GM03348 (cell line): ENCODE results near the gene HTR4.
"Not testable (repeated sequence)": the region's sequence is repeated elsewhere in the genome, so short reads cannot be mapped to it uniquely, and the experiment has no call there.

Experiments
- DNase-seq: peaks from one replicate; pipeline ENCODE4 v3.0.0; 2012; ENCODE audit warnings: low spot score

HTR4 gene, protein sequence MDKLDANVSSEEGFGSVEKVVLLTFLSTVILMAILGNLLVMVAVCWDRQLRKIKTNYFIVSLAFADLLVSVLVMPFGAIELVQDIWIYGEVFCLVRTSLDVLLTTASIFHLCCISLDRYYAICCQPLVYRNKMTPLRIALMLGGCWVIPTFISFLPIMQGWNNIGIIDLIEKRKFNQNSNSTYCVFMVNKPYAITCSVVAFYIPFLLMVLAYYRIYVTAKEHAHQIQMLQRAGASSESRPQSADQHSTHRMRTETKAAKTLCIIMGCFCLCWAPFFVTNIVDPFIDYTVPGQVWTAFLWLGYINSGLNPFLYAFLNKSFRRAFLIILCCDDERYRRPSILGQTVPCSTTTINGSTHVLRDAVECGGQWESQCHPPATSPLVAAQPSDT

DNA sequence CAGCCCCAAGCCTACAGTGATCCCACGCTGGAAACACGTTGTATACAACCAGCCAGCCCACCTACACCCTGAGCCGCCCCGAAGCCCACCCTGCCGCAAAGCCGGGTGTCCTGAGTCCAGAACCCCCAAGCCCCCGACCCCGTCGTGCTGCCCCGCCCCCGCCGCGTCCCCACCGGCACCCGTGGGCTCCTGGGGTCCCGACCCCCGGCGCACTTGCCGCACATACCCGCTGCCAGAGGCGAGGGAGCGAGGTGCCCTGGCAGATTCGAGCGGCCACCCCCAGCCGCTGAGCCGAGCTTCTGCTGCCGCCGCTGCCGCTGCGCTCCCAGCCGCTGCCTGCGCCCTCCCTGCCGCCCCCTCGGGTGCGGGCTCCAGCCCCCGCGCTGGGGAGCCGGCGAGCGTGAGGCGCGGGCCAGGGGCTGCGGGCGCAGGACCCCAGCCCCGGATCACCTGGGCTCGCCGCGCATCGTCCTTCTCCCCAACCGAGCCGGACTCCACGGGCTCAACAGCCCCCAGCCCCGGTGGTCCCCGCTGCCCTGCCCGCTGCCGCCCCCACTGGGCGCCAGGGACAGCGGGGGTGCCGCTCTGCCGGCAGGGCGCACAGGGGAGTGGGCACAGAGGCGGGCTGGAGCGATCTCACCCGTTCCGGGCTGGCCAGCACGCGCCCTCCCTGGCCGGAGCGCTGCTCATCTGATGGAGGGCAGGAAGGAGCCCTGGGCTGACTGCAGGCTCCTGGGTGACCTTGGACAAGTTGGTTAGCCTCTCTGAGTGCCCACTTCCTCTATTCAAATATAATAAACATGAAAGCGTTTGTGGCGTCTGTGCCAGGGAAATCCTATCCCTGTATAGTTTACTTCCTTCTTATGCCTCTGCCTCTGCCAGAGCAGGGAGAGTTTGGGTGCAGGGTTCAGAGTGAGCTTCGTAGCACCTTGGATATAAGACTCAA lies at the start of gene HTR4:
Gene HTR4 (minus strand): TSS at position 692 of the 946 bp plus-strand sequence. CDS start 17,513 bp downstream, outside the sequence.
- DNase-seq, result no peak

DNA sequence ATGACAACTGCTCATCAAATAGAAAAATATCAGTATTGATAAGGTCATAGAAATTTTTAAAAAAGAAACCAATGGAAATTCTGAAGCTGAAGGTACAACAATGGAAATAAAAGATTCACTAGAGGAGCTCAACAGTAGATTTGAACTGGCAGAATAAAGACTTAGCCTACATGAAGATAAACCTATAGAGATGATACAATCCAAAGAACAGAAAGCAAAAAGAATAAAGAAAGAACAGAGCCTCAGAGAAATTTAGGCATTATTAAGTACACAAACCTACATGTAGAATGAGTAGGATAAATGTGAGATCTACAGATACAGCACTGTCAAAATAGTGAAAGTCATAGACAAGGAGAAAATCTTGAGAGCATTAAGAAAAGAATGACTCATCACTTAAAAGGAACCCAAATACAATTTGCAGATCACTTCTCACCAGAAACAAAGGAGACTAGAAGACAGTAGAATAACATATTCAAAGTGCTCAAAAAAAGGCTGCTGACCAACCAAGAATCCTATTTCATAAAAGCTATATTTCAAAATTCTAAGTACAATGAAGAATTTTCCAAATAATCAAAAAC lies 47.8 kb upstream of the HTR4 start:
- DNase-seq, result no peak

DNA sequence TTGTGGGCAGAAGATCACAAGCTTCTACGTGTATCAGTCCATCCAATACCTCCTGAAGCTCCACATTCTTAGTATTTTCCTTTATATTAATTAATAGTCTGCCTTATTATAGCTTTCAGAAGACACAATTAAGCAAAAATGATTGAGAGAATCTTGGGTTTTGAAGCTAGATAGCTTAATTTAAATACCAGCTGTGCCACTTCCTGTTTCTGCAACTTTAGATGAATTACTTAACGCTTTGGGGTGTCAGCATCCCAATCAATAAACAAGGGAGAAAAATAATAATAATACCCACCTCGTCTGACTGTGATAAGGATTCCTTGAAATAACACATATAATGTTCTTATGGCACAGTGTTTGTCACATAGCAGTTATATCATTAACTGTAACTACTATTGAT lies 44.7 kb upstream of the HTR4 start:
- no peak for DNase-seq

DNA sequence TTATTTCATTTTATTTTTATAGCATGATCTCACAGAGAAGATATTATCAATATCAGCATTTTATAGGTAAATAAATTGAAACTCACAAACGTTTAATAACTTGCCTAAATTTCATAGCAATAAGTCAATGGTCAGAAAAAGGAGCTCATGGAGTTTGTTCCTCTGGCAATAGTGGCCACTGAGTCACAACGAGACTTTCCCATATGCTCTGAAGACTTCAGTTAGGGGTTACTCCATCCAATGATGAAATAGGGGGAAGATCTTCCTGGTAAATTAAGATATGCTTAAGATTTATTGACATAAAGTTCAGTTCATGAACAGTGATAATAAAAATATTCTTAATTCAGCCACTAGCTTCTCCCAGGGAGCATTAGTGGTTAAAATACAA lies 43.5 kb upstream of the HTR4 start:
- DNase-seq, result no peak

DNA sequence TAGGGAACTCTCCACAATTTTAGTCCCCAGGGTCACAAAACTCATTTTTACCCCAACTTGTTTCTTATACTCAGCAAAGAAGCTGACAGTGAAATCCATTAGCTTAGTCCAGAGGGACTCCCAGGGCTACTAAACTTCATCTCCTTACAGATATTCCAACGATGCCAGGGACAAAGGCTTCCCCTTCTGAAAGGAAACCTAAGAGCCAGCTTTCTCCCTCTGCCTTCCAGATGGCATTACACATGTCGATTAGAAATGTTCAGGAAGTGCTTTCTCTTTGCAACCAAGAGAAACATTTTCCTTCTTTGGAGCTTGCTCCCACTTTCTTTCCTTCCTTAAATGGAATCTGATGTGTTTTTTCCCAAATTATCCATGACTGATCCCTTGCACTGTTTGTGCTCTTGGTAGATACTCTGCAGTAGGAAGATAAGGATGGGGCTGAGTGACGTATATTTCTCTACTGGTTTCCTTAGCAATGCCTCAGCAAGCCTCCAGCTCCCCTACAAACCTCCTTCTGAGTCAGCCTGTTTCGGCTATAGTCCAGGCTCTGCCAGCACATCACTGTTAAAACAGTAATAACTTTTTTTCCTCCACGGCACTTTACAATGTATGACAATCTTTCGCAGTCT lies 43.0 kb upstream of the HTR4 start:
- DNase-seq, result peak; percentile 21

DNA sequence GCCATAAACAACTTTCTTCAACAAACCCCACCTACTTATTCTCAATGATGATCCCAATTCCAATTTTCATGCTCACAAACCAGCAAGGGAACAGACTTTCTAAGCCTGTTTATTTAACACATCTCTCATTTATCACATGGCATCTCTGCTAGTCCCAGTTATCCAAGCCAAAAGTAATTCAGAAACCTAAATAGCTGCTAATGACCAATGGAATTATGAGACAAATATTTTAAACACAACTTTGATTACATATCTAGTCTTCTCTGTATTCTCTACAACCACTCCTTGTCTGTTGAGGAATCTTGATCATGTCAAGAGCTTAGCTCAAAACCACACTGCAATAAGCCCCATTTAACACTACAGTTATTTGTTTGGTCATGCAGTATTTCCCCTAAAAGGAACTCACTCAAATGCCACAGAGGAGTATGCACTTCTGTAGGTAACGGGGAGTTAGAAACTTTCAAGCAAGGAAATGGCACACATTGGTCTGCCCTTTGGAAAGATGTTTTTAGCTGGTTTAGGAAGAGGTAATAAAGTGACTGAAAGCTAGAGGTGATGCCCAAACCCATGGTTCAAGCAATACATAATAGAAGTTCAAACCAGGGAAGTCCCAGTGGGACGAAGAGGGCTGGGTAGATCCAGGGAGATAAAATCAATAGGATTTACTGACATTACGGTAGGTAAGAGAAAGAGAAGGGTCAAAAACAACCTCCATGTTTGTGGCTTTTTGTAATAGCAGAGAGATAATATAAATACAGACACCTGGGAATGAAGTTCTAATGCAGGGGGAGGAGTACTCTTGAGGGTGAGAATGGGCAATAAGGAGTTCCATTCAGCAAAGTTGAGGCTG lies 42.1 kb upstream of the HTR4 start:
- no peak for DNase-seq

DNA sequence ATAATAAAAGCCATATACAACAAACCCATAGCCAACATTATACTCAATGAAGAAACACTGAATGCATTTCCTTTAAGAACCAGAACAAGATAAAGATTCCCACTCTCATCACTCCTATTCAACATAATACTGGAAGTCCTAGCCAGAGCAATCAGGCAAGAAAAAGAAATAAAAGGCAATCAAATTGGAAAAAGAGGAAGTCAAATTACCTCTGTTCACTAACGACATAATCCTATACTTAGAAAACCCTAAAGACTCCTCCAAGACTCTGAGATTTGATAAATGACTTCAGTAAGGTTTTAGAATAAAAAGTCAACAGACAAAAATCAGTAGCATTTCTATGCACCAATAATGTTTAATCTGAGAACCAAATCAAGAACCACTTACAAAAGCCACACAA lies 36.6 kb upstream of the HTR4 start:
- DNase-seq, result no peak

DNA sequence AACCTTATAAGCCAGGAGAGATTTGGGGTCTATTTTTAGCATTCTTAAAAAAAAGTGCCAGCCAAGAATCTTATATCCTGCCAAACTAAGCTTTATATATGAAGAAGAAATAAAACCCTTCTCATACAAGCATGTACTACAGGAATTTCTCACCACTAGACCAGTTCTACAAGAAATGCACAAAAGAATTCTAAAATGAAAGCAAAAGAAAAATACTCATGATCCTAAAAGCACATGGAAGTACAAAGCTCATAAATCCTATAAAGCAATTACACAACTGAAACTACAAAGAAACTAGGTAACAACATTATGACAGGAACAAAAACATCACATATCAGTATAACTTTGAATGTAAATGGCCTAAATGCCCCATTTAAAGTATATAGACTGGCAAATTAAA lies 34.5 kb upstream of the HTR4 start:
- no peak for DNase-seq

DNA sequence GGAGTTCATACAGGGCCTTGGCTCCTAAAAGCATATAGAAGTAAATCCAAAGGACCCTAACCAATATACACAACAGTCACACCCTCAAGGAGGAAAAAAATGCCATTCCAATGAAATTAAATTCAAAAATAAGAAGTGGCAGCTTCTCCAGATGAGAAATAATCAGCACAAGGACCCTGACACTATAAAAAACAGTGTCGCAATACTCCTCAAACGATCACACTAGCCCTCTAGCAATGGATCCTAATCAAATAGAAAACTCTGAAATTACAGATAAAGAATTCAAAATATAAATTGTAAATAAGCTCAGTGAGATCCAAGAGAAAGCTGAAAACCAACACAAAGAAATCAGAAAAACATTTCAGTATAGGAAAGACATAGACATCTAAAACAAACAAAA lies 33.5 kb upstream of the HTR4 start:
- DNase-seq, result no peak

DNA sequence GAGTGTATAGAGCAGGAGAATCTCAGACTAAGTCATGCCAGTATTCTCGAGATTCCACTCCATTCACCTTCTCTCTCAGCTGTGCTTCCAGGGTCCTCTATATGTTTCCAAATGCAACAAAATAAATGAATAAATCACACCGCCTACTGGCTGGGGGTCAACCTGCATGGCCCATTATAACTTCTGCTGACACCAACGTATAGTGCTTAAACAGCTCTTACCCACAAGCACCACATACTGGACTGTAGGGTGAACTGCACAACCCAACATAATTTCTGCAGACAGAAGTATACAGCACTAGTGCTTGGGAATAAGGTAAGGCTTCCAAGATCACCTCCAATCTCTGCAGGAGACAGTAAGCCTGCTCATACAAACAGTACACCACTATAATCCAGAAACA lies 33.1 kb upstream of the HTR4 start:
- DNase-seq, result no peak

DNA sequence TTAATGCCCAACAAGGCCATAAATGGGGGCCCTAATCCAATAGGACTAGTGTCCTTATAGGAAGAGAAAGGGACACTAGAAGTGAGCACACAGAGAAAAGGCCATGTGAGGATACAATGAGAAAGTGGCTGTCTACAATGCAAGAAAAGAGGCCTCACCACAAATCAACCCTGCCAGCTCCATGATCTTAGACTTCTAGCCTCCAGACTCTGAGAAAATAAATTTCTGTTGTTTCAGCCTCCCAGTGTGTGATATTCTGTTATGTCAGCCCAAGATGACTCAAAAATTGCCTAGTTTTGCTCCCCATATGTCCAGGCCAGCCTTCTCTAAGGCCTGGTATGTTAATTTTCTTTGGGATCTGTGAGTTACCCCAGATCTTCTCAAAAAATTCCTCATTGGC lies 32.3 kb upstream of the HTR4 start:
- no peak for DNase-seq

DNA sequence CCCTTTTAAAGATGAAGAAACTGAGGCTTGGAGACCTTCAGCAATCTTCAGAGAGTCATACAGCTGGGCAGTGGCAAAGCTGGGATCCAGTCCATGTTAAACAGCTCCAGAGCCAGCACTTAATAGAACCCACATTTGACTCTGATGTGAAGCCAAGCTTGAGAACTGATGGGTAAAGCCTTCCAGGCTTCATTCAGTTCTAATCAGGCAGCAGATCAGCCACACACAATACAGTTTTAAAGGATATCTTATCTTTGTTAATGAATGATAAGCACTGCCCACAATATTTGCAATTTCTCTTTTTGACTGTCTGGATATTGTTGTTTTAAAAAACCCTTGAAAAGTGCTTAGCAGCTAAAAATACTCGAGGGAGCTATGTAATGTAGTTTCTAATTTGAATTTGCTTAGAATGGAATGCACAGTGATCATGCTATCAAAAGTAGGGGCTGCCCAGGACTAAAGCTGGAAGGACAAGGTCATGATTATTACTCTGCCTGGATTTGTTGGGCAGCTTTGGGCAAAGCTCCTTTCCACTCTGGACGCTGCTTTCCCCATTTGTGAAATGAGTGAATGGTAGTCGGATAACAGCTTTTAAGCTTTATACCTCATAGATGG lies 31.3 kb upstream of the HTR4 start:
- DNase-seq, result no peak

DNA sequence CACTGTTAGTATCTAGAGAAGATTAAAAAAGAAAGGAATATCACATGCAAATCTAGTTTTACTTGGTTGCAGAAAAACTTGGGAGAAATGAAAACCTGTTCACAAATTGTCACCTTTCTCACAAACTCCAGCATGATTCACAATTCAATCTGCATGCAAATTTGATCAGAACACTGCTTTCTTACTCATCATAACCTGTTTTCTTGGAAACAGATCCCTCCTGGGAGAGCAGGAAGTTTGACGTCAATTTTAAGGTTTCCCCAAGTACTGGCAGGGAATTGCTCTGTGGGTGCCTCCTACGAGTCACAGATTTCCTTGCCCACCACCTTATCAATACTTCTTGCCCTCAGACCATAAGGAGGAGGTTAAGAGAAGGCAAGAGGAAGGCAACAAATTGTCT lies 30.2 kb upstream of the HTR4 start:
- no peak for DNase-seq

DNA sequence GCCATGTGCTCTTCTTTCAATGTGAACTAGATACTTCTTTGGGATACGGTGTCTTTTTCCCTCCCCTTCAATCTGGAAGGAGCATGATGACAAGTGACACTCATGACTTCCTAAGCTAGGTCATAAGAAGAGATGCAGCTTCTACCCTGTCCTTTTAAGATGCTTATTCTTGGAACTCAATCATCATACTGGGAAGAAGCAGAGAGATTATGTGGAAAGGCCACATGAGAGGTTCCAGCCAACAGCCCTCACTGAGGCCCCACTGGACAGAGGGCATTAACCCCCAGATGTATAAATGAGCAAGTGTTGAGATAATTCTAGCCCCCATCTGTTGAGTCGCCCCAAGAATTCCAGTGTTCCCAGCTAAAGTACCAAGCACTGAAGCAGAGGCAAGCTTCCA lies 29.3 kb upstream of the HTR4 start:
- DNase-seq, result no peak

DNA sequence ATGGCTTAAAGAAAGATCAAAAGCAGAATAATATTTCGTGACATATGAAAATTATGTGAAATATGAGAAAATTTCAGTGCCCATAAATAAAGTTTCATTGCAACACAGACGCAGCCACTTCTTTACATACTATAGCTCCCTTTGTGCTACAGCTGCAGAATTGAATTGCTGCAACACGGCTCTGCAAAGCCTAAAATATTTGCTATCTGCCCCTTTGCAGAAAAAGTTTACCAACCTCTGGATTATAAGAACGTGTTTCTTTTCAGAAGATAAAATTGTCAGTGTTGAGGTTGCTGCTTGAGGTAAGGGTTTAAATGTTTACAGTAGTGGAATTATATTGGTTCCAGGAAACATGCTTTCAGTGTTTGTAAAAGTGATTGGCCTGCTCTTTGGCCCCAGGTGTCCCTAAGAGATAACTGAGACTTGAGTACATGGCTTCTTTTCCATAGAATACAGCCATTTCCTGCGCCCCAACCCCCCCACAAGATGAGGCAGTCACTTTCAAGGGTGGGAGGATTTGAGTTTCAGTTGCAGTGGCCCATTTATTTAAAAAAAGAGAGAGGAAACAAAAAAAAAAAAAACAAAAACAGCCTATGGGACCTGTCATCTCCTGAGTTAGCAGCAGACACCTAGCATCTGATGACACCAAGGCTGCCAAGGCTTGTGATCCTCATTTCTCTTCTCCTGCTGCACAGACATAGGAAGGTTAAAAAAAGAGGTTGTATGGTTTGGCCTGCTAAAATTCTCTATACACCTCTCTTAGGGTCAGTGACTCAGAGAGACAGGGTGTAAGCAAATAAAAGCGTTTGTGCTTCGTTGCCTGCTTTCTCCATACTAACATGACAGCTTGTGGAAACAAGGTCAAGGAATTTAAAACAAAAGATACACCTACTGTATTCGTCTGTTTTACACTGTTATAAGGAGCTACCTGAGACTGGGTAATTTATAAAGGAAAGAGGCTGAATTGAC lies 28.0 kb upstream of the HTR4 start:
- no peak for DNase-seq

DNA sequence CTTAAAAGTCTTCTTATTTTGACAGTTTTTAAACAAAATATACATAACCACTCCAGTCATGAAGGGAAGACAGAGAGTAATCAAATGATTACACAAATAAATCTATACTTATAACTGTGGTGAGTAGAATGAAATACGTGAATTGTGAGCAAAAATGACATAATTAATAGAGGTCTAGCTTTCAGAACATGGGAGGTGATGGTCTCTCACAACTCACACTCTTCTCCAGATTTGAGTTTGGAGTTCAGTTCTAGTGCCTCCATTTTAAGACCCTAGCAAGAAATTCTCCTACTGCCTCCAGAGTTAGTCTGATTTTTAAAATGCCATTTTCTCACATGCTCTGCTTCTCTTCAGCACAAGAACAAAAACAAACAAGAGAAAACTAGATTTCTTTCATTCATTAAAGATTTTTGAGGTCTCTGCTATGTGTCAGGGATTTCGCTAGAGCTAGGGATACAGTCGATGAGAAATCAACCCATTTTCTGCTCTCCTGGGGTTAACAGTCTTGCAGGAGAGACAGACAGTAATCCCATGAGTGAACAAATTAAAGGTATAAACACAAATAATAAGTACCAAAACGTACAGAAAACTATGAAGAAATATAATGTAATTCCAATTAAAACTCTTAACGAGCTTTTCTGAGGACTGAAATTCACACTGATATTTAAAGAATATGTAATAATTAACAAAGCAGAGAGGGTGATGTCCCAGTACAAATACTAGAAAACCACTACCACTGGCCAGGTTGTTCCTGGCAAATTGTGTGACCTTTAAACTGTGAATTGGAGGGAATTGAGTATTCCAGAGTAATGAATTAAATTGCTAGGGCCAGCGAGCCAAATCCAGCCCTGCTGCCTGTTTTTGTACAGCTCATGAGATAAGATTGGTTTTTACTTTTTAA lies 27.1 kb upstream of the HTR4 start:
- DNase-seq, result no peak

DNA sequence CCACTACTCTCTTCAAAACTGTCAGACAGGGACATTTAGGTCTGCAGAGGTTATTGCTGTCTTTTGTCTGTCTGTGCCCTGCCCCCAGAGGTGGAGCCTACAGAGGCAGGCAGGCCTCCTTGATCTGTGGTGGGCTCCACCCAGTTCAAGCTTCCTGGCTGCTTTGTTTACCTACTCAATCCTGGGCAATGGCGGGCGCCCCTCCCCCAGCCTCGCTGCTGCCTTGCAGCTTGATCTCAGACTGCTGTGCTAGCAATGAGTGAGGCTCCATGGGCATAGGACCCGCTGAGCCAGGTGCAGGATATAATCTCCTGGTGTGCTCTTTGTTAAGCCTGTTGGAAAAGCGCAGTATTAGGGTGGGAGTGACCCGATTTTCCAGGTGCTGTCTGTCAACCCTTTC lies 19.4 kb upstream of the HTR4 start:
- not testable (repeated sequence) for DNase-seq

DNA sequence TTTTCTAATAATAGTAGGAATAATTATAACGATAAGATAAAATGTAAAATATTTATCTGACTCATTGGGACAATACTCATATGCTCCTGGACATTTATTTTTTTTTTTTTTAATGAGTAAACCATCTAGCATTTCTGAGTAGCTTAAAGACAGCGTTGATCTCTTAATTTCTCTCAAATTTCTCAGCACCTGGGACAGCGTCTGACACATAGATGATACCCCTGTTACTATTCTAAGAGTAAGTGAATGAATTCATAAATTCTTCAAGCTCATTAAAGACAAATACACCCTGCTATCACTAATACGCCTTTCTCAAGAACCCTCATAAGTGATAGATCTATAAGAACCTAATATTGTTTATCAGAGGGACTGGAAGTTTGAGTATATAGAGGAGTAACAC lies 12.0 kb upstream of the HTR4 start:
- DNase-seq, result no peak

DNA sequence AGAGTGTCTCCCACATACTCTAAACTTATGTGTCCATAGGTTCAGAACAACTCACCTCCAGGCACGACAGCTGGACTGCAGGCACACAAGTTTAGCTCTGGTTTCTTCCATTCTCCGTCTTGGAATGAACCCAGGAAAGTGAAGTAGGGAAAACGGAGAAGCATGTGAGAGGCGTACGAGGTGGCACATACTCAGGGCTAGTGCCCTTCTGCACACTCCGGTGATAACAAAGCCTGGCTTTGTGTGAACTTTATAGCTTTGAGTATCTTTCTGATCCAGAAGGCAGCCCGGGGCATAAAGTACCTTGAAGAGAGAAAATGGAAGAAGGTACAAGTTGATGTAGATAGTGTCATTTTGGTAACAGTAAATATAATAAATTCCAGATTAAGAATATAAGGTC lies 11.1 kb upstream of the HTR4 start:
- no peak for DNase-seq
